Measurements from ENCODE around the gene GABARAPL1. TPM values are rescaled to one million over a fixed set of nuclear protein-coding genes. Genes with fewer than 3 reads are reported as not detected.

GABARAPL1 gene
- total RNA-seq, 1 donor from 2014 or later, result 23.0 TPM

Other genes with a start within 250 kb of the GABARAPL1 start
- gene CLEC12A, start 241.5 kb upstream of the GABARAPL1 start, total RNA-seq, result 0.52 TPM
- not detected for gene CLEC1B, start 213.8 kb upstream of the GABARAPL1 start, total RNA-seq
- gene CLEC12B, start 202.2 kb upstream of the GABARAPL1 start, total RNA-seq, result not detected
- not detected for gene CLEC9A, start 182.2 kb upstream of the GABARAPL1 start, total RNA-seq
- 1.0 TPM for gene CLEC1A, start 113.9 kb upstream of the GABARAPL1 start, total RNA-seq
- 2.1 TPM for gene CLEC7A, start 82.7 kb upstream of the GABARAPL1 start, total RNA-seq
- gene OLR1, start 40.7 kb upstream of the GABARAPL1 start, total RNA-seq, result not detected
- under 0.01 TPM for gene TMEM52B, start 33.8 kb upstream of the GABARAPL1 start, total RNA-seq
- gene KLRD1, start 95.0 kb downstream of the GABARAPL1 start, total RNA-seq, result 0.52 TPM
- gene KLRK1, start 177.2 kb downstream of the GABARAPL1 start, total RNA-seq, result 0.52 TPM
- not detected for gene KLRC4, start 196.9 kb downstream of the GABARAPL1 start, total RNA-seq
- not detected for gene KLRC3, start 207.7 kb downstream of the GABARAPL1 start, total RNA-seq
- 1.0 TPM for gene KLRC2, start 223.1 kb downstream of the GABARAPL1 start, total RNA-seq
- gene KLRC1, start 240.5 kb downstream of the GABARAPL1 start, total RNA-seq, result 1.0 TPM

All from skeletal muscle tissue (tissue), 1 donor.